Measurements from ENCODE around the gene CLASP1. TPM values are rescaled to one million over a fixed set of nuclear protein-coding genes. Genes with fewer than 3 reads are reported as not detected.

Gene CLASP1
- total and polyA plus RNA-seq, 2 of the 8 experiments (the other 6 are each of a cell fraction or from before 2014, with no cell fraction given), result 7.3 to 53.9 TPM

DNA sequence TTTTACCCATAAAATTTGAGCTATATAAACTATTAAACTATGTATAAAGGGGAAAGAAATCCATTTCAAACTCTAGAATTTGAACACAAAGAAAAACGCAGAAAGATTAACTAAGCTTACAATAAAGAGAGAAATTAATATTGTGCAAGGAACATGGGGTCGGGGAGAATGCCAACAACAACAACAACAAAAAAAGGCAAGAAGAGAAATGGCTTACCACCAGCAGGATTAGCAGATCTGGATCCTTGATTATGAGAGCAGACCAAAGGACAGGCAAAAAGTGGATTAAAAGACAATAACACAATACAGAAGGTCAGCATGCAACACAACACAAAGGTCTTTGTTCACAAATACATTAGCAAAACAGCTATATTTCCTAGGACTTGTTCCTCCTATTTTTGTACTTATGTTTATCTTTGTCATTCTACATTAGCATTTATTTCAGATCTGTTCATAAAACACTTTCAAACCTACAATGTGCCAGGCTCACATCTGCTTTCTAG lies 222.0 kb downstream of the CLASP1 start:
- Histone ChIP-seq H2AK5ac (ENCODE audit: low read depth, low read length) (no peak overlapping the region), H3K23me2 (ENCODE audit: low read depth, low read length) (no peaks in the 10 kb centered on the region), H3K36me3 (ENCODE audit: control insufficient read depth in 2 of 4, insufficient read depth in 4 of 4, low read length in 3 of 4) (peaks cover 10 to 23% (median 13%) of the 10 kb centered on the region in 4 experiments; a peak in 7 of 8 replicates), H3K79me2 (ENCODE audit: control insufficient read depth in 1 of 2, insufficient read depth in 2 of 2, low read length in 2 of 2) (no peaks in the 10 kb centered on the region), H3K27ac (ENCODE audit: low read depth, low read length) (no peak overlapping the region), H3K9ac (replicated peaks in 1 of 4; ENCODE audit: extremely low read depth in 1 of 4, low read depth in 3 of 4, low read length in 3 of 4) (no peak overlapping the region), H2BK120ac (replicated peaks; ENCODE audit: low read depth, low read length) (no peak overlapping the region), H3K14ac (ENCODE audit: insufficient read length) (no peak overlapping the region), H3K79me1 (ENCODE audit: low read depth, low read length) (no peaks in the 10 kb centered on the region), H2BK15ac (ENCODE audit: low read length) (no peak overlapping the region), H2AFZ (ENCODE audit: low read length) (no peak overlapping the region), H3K9me3 (ENCODE audit: insufficient read depth in 2 of 2, low read depth in 1 of 2, low read length in 1 of 2) (no peaks in the 10 kb centered on the region), H4K5ac (ENCODE audit: insufficient read length, low read depth, low read length) (no peak overlapping the region), H2BK20ac (ENCODE audit: low read length) (no peak overlapping the region), H3K4me1 (replicated peaks in 1 of 4; ENCODE audit: control insufficient read depth in 3 of 4, insufficient read depth in 4 of 4, low read length in 3 of 4) (no peaks in the 10 kb centered on the region), H3K23ac (ENCODE audit: insufficient read length) (no peak overlapping the region), H3K4me3 (ENCODE audit: extremely low read depth in 1 of 4, insufficient read depth in 2 of 4, low read depth in 3 of 4, low read length in 4 of 4) (no peak overlapping the region), H2BK12ac (ENCODE audit: low read depth, low read length) (no peak overlapping the region), H3K4me2 (ENCODE audit: insufficient read depth in 1 of 2, low read depth in 2 of 2, low read length in 2 of 2) (no peak overlapping the region), H2BK5ac (ENCODE audit: low read depth, low read length) (no peak overlapping the region), H3K56ac (replicated peaks; ENCODE audit: insufficient read length, low read depth, low read length) (no peak overlapping the region), H4K20me1 (replicated peaks in 1 of 2; ENCODE audit: control insufficient read depth in 1 of 2, insufficient read depth in 2 of 2, low read length in 2 of 2) (peaks cover 0 to 4% of the 10 kb centered on the region in 2 experiments), H3K18ac (ENCODE audit: extremely low read depth, low read length) (no peak overlapping the region), H4K8ac (ENCODE audit: extremely low read depth, insufficient read depth, low read length) (no peak overlapping the region), H3K27me3 (replicated peaks in 1 of 4; ENCODE audit: control insufficient read depth in 3 of 4, extremely low read depth in 1 of 4, insufficient read depth in 3 of 4, low read length in 3 of 4) (no peaks in the 10 kb centered on the region), H3K4ac (replicated peaks; ENCODE audit: insufficient read length, low read depth, low read length) (no peak overlapping the region), H4K91ac (replicated peaks; ENCODE audit: insufficient read length, low read length) (no peak overlapping the region)
- FAIRE-seq (no peak), DNase-seq (ENCODE audit: low read depth in 1 of 2, low spot score in 2 of 2) (no peak)
- CTCF ChIA-PET (ENCODE audit: partially characterized antibody), result interaction anchor here (1.6 kb wide), 1 partner anchor 15 kb away, joined by 3 read pairs; no protein-coding TSS in a partner anchor
- TF ChIP-seq RNF2 (IDR thresholded peaks at IDR 0.05; ENCODE audit: borderline replicate concordance, low read depth, low read length, missing control alignments, poor library complexity, severe bottlenecking) (no peak), RXRA (IDR thresholded peaks at IDR 0.05; ENCODE audit: insufficient read depth, low read depth, low read length) (no peak)
- 83% methylated on average over 2 of the region's 2 CpGs; no CpG with 5 or more reads in 1 of the 2 experiments for WGBS, 2 experiments (ENCODE audit: extremely low coverage in 1 of 2, insufficient coverage in 1 of 2, insufficient read length in 1 of 2, insufficient replicate concordance in 2 of 2, low coverage in 1 of 2, low lambda C conversion rate in 2 of 2, missing lambda C conversion rate in 1 of 2)
- POLR2A ChIA-PET (ENCODE audit: partially characterized antibody), result no interaction called here

All from H1 (cell line).